Stimulated activated effector memory CD8-positive, alpha-beta T cell treated with anti-CD3 and anti-CD28 coated beads, Interleukin-12 subunit alpha, Interleukin-12 subunit beta, amount 100 ng/mL, for 72 hours (primary cell): ENCODE results near the gene STX12.
"Not testable (repeated sequence)": the region's sequence is repeated elsewhere in the genome, so short reads cannot be mapped to it uniquely, and the experiment has no call there.

Experiments
- ATAC-seq: fragments of 150-1000 bp; cut with Tn5 transposase; 2 replicates; pipeline ENCODE4 v1.10.0; 2021
- DNase-seq, 2 donors: peaks; one replicate each; pipeline ENCODE4 v3.0.0; 2021 to 2022; ENCODE audit warnings: low spot score in 2 of 2
- H3K27ac Mint-ChIP-seq: one replicate; pipeline ENCODE4 v1.8.0; 2022; ENCODE audit warnings: mild to moderate bottlenecking, mixed read lengths
- H3K36me3 Mint-ChIP-seq: one replicate; pipeline ENCODE4 v1.8.0; 2022; ENCODE audit warnings: mild to moderate bottlenecking, mixed read lengths
- H3K4me1 Mint-ChIP-seq: one replicate; pipeline ENCODE4 v1.8.0; 2022; ENCODE audit warnings: mixed read lengths
- H3K4me3 Mint-ChIP-seq: one replicate; pipeline ENCODE4 v1.8.0; 2022; ENCODE audit warnings: mild to moderate bottlenecking, mixed read lengths
- H3K9me3 Mint-ChIP-seq: one replicate; pipeline ENCODE4 v1.8.0; 2022; ENCODE audit warnings: mixed read lengths

The STX12 gene

GRCh38 chr1:27864264-27864895 is 91.4 kb downstream of the STX12 start:
- Mint-ChIP-seq H3K4me1 (peaks cover 22% of the 10 kb centered on the region), H3K4me3 (no peak overlapping the region)
- ATAC-seq = peak; percentile 42

GRCh38 chr1:27865821-27866220 is 92.8 kb downstream of the STX12 start:
- Mint-ChIP-seq H3K27ac (no peak overlapping the region), H3K36me3 (no peaks in the 10 kb centered on the region), H3K9me3 (no peaks in the 10 kb centered on the region), H3K4me3 (no peak overlapping the region), H3K4me1 (peaks cover 27% of the 10 kb centered on the region)
- ATAC-seq (no peak), DNase-seq (no peak)

More at GRCh38 chr1:27864264-27864895, 91.4 kb downstream of the STX12 start:
- peak overlapping the region; percentile 62 for H3K27ac Mint-ChIP-seq
- H3K36me3 Mint-ChIP-seq = no peaks in the 10 kb centered on the region
- no peak for DNase-seq
- no peaks in the 10 kb centered on the region for H3K9me3 Mint-ChIP-seq

- ATAC-seq (no peak), DNase-seq (no peak)
- Mint-ChIP-seq H3K4me1 (peaks cover 31% of the 10 kb centered on the region), H3K27ac (peak overlapping the region; percentile 96), H3K9me3 (no peaks in the 10 kb centered on the region), H3K4me3 (peak overlapping the region; percentile 73), H3K36me3 (no peaks in the 10 kb centered on the region)
Observed at GRCh38 chr1:27868556-27868931, 95.5 kb downstream of the STX12 start.

- peak overlapping the region; percentile 96 for H3K27ac Mint-ChIP-seq
- H3K9me3 Mint-ChIP-seq = no peaks in the 10 kb centered on the region
- ATAC-seq (peak; percentile 80), DNase-seq (peak; percentile 44 to 79)
- H3K4me3 Mint-ChIP-seq = peak overlapping the region; percentile 73
- H3K36me3 Mint-ChIP-seq = no peaks in the 10 kb centered on the region
- H3K4me1 Mint-ChIP-seq = peaks cover 31% of the 10 kb centered on the region
Observed at GRCh38 chr1:27868932-27869718, 96.1 kb downstream of the STX12 start.

DNA sequence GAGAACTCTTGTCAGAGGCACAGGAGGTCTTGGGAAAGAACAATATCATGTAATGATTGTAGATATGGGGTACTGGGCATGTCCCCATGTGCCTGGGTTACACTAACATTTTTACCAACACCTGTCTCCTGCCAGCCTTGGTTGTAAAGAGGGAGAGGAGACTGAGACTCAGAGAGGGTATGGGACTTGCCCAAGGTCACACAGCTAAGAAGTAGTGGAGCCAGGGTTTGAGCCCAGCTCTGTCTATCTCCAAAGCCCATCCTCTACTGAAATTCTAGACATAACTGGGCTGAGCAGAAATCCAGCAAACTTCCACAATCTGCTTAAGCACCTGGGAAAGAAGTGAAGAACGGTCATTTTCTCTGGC is 96.7 kb downstream of the STX12 start:
- H3K27ac Mint-ChIP-seq = peak overlapping the region; percentile 96
- H3K9me3 Mint-ChIP-seq = no peaks in the 10 kb centered on the region
- ATAC-seq (no peak), DNase-seq (no peak)
- peaks cover 28% of the 10 kb centered on the region for H3K4me1 Mint-ChIP-seq
- no peaks in the 10 kb centered on the region for H3K36me3 Mint-ChIP-seq
- H3K4me3 Mint-ChIP-seq = peak overlapping the region; percentile 73

DNA sequence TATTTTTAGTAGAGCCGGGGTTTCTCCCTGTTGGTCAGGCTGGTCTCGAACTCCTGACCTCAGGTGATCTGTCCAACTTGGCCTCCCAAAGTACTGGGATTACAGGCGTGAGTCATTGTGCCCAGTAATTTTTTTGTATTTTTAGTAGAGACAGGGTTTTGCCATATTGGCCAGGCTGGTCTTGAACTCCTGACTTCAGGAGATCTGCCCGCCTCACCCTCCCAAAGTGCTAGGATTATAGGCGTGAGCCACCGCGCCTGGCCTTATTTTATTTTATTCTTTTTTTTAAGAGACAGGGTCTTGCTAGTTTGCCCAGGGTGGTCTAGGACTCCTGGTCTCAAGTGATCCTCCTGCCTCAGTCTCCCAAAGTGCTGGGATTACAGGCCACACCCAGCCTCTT is 98.1 kb downstream of the STX12 start:
- not testable (repeated sequence) for DNase-seq, H3K36me3 Mint-ChIP-seq, H3K4me3 Mint-ChIP-seq, ATAC-seq, H3K9me3 Mint-ChIP-seq, H3K27ac Mint-ChIP-seq
- peaks cover 30% of the 10 kb centered on the region for H3K4me1 Mint-ChIP-seq

GRCh38 chr1:27872059-27872801 is 99.2 kb downstream of the STX12 start, which contains the start of gene THEMIS2:
TSS of gene THEMIS2 (plus strand) at chr1:27872544. CDS start at chr1:27872572, 28 bp downstream.
- peaks cover 39% of the 10 kb centered on the region for H3K4me1 Mint-ChIP-seq

DNA sequence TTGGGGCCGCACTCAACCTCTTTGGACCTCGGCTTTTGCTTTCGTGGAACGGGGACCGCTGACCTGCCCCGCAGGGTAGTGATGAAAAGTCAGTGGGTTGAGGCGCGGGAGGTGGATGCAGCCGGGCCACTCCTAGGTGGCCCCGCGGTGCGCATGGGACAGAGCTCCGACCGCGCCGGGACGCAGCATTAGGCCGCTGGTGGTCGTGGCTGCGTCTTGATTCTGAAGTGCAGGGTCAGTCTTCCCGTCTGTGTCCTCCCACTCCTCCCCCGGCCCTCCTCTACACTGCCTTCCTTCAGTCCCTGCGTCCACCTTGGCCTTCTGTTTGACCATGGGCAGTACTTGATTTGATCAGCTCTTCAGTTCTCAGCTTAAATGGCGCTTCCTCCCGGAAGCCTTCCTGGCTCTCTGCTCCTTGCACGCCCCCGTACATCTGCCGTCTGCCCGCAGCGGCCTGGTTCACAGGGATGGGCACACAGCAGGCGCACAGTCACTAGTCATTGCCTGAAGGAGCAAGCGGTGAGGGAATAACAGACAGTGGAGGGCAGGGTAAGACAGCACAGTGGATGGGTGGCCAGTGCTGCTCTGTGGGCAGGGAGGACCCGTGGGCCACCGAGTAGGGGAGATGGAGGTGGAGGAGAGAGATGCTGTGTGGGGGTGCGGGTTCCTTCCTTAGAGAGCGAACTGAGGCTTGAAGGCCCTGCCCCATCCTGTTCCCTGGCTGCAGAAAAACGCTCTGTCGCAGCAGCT is 100.0 kb downstream of the STX12 start:
- peaks cover 39% of the 10 kb centered on the region for H3K4me1 Mint-ChIP-seq
- peaks cover 7% of the 10 kb centered on the region for H3K36me3 Mint-ChIP-seq
- no peaks in the 10 kb centered on the region for H3K9me3 Mint-ChIP-seq
- DNase-seq (no peak), ATAC-seq (peak; percentile 55)
- H3K4me3 Mint-ChIP-seq = peak overlapping the region; percentile 92
- peak overlapping the region; percentile 77 for H3K27ac Mint-ChIP-seq

More at GRCh38 chr1:27872059-27872801, 99.2 kb downstream of the STX12 start, which contains the start of gene THEMIS2:
- Mint-ChIP-seq H3K36me3 (no peaks in the 10 kb centered on the region), H3K9me3 (no peaks in the 10 kb centered on the region), H3K27ac (peak within 1 kb of the TSS; percentile 77), H3K4me3 (peak within 1 kb of the TSS; percentile 92)
- ATAC-seq (peak; percentile 87), DNase-seq (peak; percentile 59 to 84)

DNA sequence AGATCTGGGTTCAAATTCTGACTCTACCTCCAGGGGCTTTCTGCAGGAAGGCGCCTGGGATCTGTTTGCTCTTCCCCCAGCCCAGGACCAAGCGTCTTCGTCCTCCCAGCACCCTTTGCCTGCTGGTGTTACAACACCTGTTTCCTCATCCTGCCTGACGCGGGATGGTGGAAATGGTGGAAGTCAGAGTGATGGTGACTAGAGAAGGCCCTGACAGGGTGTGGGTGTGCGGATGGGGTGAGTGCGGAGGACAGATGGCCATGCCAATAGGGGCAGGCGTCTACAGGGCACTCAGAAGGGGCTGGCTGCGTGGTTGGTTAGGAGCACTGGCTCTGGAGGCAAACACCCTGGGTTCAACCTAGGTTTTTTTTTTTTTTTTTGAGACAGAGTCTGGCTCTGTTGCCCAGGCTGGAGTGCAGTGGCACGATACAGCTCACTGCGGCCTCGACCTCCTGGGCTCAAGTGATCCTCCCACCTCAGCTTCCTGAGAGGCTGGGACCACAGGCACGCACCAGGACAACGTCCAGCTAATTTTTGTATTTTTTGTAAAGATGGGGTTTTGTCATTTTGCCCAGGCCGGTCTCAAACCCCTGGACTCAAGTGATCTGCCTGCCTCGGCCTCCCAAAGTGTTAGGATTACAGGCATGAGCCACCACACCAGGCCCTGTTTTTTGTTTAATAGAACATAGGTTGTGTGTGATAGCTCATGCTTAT is 100.8 kb downstream of the STX12 start:
- DNase-seq = no peak
- H3K27ac Mint-ChIP-seq = peak overlapping the region; percentile 77
- H3K4me3 Mint-ChIP-seq = peak overlapping the region; percentile 92
- ATAC-seq = no peak
- peaks cover 9% of the 10 kb centered on the region for H3K36me3 Mint-ChIP-seq
- H3K9me3 Mint-ChIP-seq = no peaks in the 10 kb centered on the region
- peaks cover 36% of the 10 kb centered on the region for H3K4me1 Mint-ChIP-seq
